ENCODE results near the gene RAB37. TPM values are rescaled to one million over a fixed set of nuclear protein-coding genes. Genes with fewer than 3 reads are reported as not detected.

RAB37 gene
- total and polyA plus RNA-seq, 2 of the 8 experiments (the other 6 are each of a cell fraction or from before 2014, with no cell fraction given): 5.5 to 6.1 TPM

DNA sequence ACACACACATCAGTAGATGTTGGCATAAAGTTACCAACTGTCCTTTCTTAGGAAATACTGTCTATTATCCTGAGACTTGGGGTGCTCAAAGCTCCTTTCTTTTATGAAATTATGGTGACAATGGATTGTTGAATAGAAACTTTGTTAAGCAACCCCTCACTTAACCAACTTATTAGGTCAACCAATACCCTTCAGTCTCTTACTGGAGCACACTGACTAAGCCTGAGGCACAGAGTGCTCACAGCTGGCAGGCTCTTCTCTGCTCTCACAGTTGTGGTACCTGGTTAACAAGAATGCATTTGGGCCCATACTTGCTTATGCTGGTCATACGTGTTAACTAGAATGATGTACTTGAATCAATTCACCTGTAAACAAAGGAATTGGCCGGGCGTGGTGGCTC is 49.2 kb upstream of the RAB37 start (continued):
- TF ChIP-seq, protein P1, sequence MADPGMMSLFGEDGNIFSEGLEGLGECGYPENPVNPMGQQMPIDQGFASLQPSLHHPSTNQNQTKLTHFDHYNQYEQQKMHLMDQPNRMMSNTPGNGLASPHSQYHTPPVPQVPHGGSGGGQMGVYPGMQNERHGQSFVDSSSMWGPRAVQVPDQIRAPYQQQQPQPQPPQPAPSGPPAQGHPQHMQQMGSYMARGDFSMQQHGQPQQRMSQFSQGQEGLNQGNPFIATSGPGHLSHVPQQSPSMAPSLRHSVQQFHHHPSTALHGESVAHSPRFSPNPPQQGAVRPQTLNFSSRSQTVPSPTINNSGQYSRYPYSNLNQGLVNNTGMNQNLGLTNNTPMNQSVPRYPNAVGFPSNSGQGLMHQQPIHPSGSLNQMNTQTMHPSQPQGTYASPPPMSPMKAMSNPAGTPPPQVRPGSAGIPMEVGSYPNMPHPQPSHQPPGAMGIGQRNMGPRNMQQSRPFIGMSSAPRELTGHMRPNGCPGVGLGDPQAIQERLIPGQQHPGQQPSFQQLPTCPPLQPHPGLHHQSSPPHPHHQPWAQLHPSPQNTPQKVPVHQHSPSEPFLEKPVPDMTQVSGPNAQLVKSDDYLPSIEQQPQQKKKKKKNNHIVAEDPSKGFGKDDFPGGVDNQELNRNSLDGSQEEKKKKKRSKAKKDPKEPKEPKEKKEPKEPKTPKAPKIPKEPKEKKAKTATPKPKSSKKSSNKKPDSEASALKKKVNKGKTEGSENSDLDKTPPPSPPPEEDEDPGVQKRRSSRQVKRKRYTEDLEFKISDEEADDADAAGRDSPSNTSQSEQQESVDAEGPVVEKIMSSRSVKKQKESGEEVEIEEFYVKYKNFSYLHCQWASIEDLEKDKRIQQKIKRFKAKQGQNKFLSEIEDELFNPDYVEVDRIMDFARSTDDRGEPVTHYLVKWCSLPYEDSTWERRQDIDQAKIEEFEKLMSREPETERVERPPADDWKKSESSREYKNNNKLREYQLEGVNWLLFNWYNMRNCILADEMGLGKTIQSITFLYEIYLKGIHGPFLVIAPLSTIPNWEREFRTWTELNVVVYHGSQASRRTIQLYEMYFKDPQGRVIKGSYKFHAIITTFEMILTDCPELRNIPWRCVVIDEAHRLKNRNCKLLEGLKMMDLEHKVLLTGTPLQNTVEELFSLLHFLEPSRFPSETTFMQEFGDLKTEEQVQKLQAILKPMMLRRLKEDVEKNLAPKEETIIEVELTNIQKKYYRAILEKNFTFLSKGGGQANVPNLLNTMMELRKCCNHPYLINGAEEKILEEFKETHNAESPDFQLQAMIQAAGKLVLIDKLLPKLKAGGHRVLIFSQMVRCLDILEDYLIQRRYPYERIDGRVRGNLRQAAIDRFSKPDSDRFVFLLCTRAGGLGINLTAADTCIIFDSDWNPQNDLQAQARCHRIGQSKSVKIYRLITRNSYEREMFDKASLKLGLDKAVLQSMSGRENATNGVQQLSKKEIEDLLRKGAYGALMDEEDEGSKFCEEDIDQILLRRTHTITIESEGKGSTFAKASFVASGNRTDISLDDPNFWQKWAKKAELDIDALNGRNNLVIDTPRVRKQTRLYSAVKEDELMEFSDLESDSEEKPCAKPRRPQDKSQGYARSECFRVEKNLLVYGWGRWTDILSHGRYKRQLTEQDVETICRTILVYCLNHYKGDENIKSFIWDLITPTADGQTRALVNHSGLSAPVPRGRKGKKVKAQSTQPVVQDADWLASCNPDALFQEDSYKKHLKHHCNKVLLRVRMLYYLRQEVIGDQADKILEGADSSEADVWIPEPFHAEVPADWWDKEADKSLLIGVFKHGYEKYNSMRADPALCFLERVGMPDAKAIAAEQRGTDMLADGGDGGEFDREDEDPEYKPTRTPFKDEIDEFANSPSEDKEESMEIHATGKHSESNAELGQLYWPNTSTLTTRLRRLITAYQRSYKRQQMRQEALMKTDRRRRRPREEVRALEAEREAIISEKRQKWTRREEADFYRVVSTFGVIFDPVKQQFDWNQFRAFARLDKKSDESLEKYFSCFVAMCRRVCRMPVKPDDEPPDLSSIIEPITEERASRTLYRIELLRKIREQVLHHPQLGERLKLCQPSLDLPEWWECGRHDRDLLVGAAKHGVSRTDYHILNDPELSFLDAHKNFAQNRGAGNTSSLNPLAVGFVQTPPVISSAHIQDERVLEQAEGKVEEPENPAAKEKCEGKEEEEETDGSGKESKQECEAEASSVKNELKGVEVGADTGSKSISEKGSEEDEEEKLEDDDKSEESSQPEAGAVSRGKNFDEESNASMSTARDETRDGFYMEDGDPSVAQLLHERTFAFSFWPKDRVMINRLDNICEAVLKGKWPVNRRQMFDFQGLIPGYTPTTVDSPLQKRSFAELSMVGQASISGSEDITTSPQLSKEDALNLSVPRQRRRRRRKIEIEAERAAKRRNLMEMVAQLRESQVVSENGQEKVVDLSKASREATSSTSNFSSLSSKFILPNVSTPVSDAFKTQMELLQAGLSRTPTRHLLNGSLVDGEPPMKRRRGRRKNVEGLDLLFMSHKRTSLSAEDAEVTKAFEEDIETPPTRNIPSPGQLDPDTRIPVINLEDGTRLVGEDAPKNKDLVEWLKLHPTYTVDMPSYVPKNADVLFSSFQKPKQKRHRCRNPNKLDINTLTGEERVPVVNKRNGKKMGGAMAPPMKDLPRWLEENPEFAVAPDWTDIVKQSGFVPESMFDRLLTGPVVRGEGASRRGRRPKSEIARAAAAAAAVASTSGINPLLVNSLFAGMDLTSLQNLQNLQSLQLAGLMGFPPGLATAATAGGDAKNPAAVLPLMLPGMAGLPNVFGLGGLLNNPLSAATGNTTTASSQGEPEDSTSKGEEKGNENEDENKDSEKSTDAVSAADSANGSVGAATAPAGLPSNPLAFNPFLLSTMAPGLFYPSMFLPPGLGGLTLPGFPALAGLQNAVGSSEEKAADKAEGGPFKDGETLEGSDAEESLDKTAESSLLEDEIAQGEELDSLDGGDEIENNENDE (IDR thresholded peaks at IDR 0.05; ENCODE audit: insufficient replicate concordance, low read length): no peak
- TF ChIP-seq KDM4A (IDR thresholded peaks at IDR 0.05; ENCODE audit: low read depth, low read length, severe bottlenecking) (no peak), CREB1 (IDR thresholded peaks at IDR 0.05) (no peak), RFX5 (IDR thresholded peaks at IDR 0.05; ENCODE audit: borderline replicate concordance, low read depth, low read length) (no peak), CBX8 (IDR thresholded peaks at IDR 0.05; ENCODE audit: borderline replicate concordance, low read depth, low read length) (no peak), BCL11A (IDR thresholded peaks at IDR 0.05; ENCODE audit: low read depth in 2 of 2, low read length in 2 of 2) (no peak), POU5F1 (IDR thresholded peaks at IDR 0.05; ENCODE audit: low read depth, low read length) (no peak), GTF2F1 (IDR thresholded peaks at IDR 0.05; ENCODE audit: borderline replicate concordance, low read depth, low read length) (no peak), TAF1 (IDR thresholded peaks at IDR 0.05; ENCODE audit: low read depth, low read length) (no peak), TBP (IDR thresholded peaks at IDR 0.05; ENCODE audit: low read depth, low read length) (no peak), TAF7 (optimal IDR thresholded peaks at IDR 0.05; ENCODE audit: borderline replicate concordance, low read depth, low read length) (no peak)
- TF ChIP-seq, protein P2, sequence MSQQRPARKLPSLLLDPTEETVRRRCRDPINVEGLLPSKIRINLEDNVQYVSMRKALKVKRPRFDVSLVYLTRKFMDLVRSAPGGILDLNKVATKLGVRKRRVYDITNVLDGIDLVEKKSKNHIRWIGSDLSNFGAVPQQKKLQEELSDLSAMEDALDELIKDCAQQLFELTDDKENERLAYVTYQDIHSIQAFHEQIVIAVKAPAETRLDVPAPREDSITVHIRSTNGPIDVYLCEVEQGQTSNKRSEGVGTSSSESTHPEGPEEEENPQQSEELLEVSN (IDR thresholded peaks at IDR 0.05): no peak

Data from H1 (cell line).